ENCODE results near the gene TTLL5. TPM values are rescaled to one million over a fixed set of nuclear protein-coding genes. Genes with fewer than 3 reads are reported as not detected.

TTLL5 gene
- total RNA-seq, 1 donor from 2014 or later = 51.9 TPM

- no peak for DNase-seq (ENCODE audit: low spot score, unreplicated experiment)
- TF ChIP-seq, protein P1, sequence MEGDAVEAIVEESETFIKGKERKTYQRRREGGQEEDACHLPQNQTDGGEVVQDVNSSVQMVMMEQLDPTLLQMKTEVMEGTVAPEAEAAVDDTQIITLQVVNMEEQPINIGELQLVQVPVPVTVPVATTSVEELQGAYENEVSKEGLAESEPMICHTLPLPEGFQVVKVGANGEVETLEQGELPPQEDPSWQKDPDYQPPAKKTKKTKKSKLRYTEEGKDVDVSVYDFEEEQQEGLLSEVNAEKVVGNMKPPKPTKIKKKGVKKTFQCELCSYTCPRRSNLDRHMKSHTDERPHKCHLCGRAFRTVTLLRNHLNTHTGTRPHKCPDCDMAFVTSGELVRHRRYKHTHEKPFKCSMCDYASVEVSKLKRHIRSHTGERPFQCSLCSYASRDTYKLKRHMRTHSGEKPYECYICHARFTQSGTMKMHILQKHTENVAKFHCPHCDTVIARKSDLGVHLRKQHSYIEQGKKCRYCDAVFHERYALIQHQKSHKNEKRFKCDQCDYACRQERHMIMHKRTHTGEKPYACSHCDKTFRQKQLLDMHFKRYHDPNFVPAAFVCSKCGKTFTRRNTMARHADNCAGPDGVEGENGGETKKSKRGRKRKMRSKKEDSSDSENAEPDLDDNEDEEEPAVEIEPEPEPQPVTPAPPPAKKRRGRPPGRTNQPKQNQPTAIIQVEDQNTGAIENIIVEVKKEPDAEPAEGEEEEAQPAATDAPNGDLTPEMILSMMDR (IDR thresholded peaks at IDR 0.05; ENCODE audit: unreplicated experiment) = no peak
- Mint-ChIP-seq H3K27ac (no peak overlapping the region), H3K4me1 (ENCODE audit: low read depth) (no peaks in the 10 kb centered on the region), H3K36me3 (ENCODE audit: insufficient read depth) (peaks cover 41% of the 10 kb centered on the region), H3K4me3 (ENCODE audit: low read depth) (no peak overlapping the region), H3K9me3 (ENCODE audit: low read depth) (peaks cover 9% of the 10 kb centered on the region), H3K27me3 (no peaks in the 10 kb centered on the region)
These were observed 81.8 kb downstream of the TTLL5 start for GRCh38 chr14:75742867-75743266.

GRCh38 chr14:75747899-75748298 lies 86.9 kb downstream of the TTLL5 start:
- Mint-ChIP-seq H3K27ac (no peak overlapping the region), H3K36me3 (ENCODE audit: insufficient read depth) (peaks cover 46% of the 10 kb centered on the region), H3K27me3 (no peaks in the 10 kb centered on the region), H3K4me1 (ENCODE audit: low read depth) (no peaks in the 10 kb centered on the region), H3K9me3 (ENCODE audit: low read depth) (peaks cover 9% of the 10 kb centered on the region), H3K4me3 (ENCODE audit: low read depth) (no peak overlapping the region)
- DNase-seq (ENCODE audit: low spot score, unreplicated experiment) = no peak
- TF ChIP-seq, protein P1 (IDR thresholded peaks at IDR 0.05; ENCODE audit: unreplicated experiment) = no peak

- Mint-ChIP-seq H3K4me1 (ENCODE audit: low read depth) (no peaks in the 10 kb centered on the region), H3K9me3 (ENCODE audit: low read depth) (peaks cover 9% of the 10 kb centered on the region), H3K27me3 (no peaks in the 10 kb centered on the region), H3K27ac (no peak overlapping the region), H3K36me3 (ENCODE audit: insufficient read depth) (peaks cover 44% of the 10 kb centered on the region), H3K4me3 (ENCODE audit: low read depth) (no peak overlapping the region)
- DNase-seq (ENCODE audit: low spot score, unreplicated experiment) = no peak
- TF ChIP-seq, protein P1 (IDR thresholded peaks at IDR 0.05; ENCODE audit: unreplicated experiment) = no peak
These were observed 87.3 kb downstream of the TTLL5 start for GRCh38 chr14:75748336-75748735.

GRCh38 chr14:75751296-75751695 lies 90.2 kb downstream of the TTLL5 start:
- H3K4me1 Mint-ChIP-seq (ENCODE audit: low read depth) = no peaks in the 10 kb centered on the region
- DNase-seq (ENCODE audit: low spot score, unreplicated experiment) = no peak
- no peaks in the 10 kb centered on the region for H3K27me3 Mint-ChIP-seq
- H3K4me3 Mint-ChIP-seq (ENCODE audit: low read depth) = no peak overlapping the region
- TF ChIP-seq, protein P1 (IDR thresholded peaks at IDR 0.05; ENCODE audit: unreplicated experiment) = no peak
- peaks cover 37% of the 10 kb centered on the region for H3K36me3 Mint-ChIP-seq (ENCODE audit: insufficient read depth)
- no peak overlapping the region for H3K27ac Mint-ChIP-seq
- H3K9me3 Mint-ChIP-seq (ENCODE audit: low read depth) = peaks cover 9% of the 10 kb centered on the region

GRCh38 chr14:75752086-75752485 lies 91.0 kb downstream of the TTLL5 start:
- no peaks in the 10 kb centered on the region for H3K4me1 Mint-ChIP-seq (ENCODE audit: low read depth)
- H3K27me3 Mint-ChIP-seq = no peaks in the 10 kb centered on the region
- H3K36me3 Mint-ChIP-seq (ENCODE audit: insufficient read depth) = peaks cover 29% of the 10 kb centered on the region
- DNase-seq (ENCODE audit: low spot score, unreplicated experiment) = no peak
- H3K4me3 Mint-ChIP-seq (ENCODE audit: low read depth) = no peak overlapping the region
- H3K9me3 Mint-ChIP-seq (ENCODE audit: low read depth) = peaks cover 5% of the 10 kb centered on the region
- TF ChIP-seq, protein P1 (IDR thresholded peaks at IDR 0.05; ENCODE audit: unreplicated experiment) = no peak
- no peak overlapping the region for H3K27ac Mint-ChIP-seq
